ENCODE results near the gene TNPO2.

GRCh38 chr19:12759686-12760085, 36.0 kb upstream of the TNPO2 start:
- TF ChIP-seq CTCF (IDR thresholded peaks at IDR 0.05) = no peak
- TF ChIP-seq E2F1 (CRISPR knock-in tag; IDR thresholded peaks at IDR 0.05) = no peak
- TF ChIP-seq PREB (CRISPR knock-in tag; IDR thresholded peaks at IDR 0.05; ENCODE audit: borderline replicate concordance) = no peak
- no peak for TF ChIP-seq AR (CRISPR knock-in tag; IDR thresholded peaks at IDR 0.05)
- no peak for TF ChIP-seq SP1 (CRISPR knock-in tag; conservative IDR thresholded peaks at IDR 0.05)
- no peak for TF ChIP-seq JUN (CRISPR knock-in tag; IDR thresholded peaks at IDR 0.05)
- no peak for TF ChIP-seq OVOL2 (CRISPR knock-in tag; IDR thresholded peaks at IDR 0.05; ENCODE audit: borderline replicate concordance)
- no peak for TF ChIP-seq ZNF263 (CRISPR knock-in tag; IDR thresholded peaks at IDR 0.05; ENCODE audit: low read depth)
- TF ChIP-seq CBFB (CRISPR knock-in tag; IDR thresholded peaks at IDR 0.05; ENCODE audit: low read depth) = no peak
- no peak for TF ChIP-seq MYBL2 (CRISPR knock-in tag; IDR thresholded peaks at IDR 0.05)
- no peak for TF ChIP-seq SMAD4 (CRISPR knock-in tag; IDR thresholded peaks at IDR 0.05)
- TF ChIP-seq ZNF121 (CRISPR knock-in tag; IDR thresholded peaks at IDR 0.05) = no peak
- no peak for TF ChIP-seq JAZF1 (CRISPR knock-in tag; IDR thresholded peaks at IDR 0.05)
- no peak for TF ChIP-seq ZNF281 (CRISPR knock-in tag; IDR thresholded peaks at IDR 0.05)

Data from WTC11 (cell line).